Spinal cord (tissue), 10 donors: ENCODE measurements around the gene MLXIP. TPM values are rescaled to one million over a fixed set of nuclear protein-coding genes. Genes with fewer than 3 reads are reported as not detected.
"Not testable (repeated sequence)": the region's sequence is repeated elsewhere in the genome, so short reads cannot be mapped to it uniquely, and the experiment has no call there.

Source experiments
- DNase-seq, 6 donors: peaks; one replicate each; pipeline versions ENCODE4 v3.0.0 to v3.0.0-alpha.2; 2013 to 2015; ENCODE audit warnings: low spot score in 6 of 6, low read depth in 4 of 6
- H3K27ac ChIP-seq: one replicate; pipeline ENCODE4 v1.5.1; 2013; ENCODE audit warnings: low read depth, low read length, control low read depth
- H3K27me3 ChIP-seq: one replicate; pipeline ENCODE4 v1.6.1; 2013; ENCODE audit warnings: low read length; ENCODE audit not compliant: control insufficient read depth, insufficient read depth
- H3K36me3 ChIP-seq: one replicate; pipeline ENCODE4 v1.6.1; 2013; ENCODE audit warnings: low read length; ENCODE audit not compliant: control insufficient read depth, insufficient read depth
- H3K4me1 ChIP-seq: one replicate; pipeline ENCODE4 v1.6.1; 2013; ENCODE audit warnings: low read length; ENCODE audit not compliant: control insufficient read depth, insufficient read depth
- H3K4me3 ChIP-seq: one replicate; pipeline ENCODE4 v1.5.1; 2013; ENCODE audit warnings: low read depth, low read length, control low read depth
- H3K9me3 ChIP-seq: one replicate; pipeline ENCODE4 v1.6.1; 2013; ENCODE audit warnings: low read length; ENCODE audit not compliant: control insufficient read depth, insufficient read depth
- WGBS: methylation state at CpG from one replicate; pipeline ENCODE4 v1.1.5; 2013; ENCODE audit warnings: missing lambda C conversion rate; ENCODE audit not compliant: insufficient coverage; 5-methylcytosine and 5-hydroxymethylcytosine counted together
- polyA plus RNA-seq, 2 donors: library from polyadenylated mRNA; unstranded; fragments of 120-200 nt; gene quantifications; one replicate each; pipeline ENCODE4 v1.2.1, GENCODE V29; 2013; ENCODE audit not compliant: insufficient read length in 2 of 2
- total RNA-seq, 2 donors: library from RNA; depleted of rRNA in 1 of 2; stranded (reverse); fragments of 120-200 nt in 1 of 2; fragments of >200 nt in 1 of 2; gene quantifications; one replicate each; pipeline versions ENCODE4 v1.2.3 to v1.2.4, GENCODE V29; 2013 to 2014
- donor health status: healthy.

The MLXIP gene
- total and polyA plus RNA-seq, 4 donors, result 10.3 to 46.6 (median 24.1) TPM

DNA sequence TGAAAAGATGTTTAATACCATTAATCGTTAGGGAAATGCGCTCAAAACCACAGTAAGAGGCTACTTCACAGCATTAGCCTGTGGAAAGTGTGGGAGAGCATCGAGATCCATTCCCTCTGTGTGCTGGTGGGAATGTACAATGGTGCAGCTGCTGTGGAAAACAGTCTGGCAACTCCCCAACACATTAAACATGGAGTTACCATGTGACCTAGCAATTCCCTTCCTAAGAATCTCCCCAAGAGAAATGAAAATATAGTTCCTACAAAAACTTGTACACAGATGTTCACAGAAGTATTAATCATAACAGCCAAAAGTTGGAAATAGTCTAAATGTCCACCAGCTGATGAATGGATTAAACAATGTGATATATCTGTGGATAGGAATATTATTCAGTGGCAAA, 23.8 kb downstream of the MLXIP start:
- Histone ChIP-seq H3K4me1 (peaks cover 37% of the 10 kb centered on the region), H3K27me3 (no peaks in the 10 kb centered on the region), H3K9me3 (no peaks in the 10 kb centered on the region), H3K4me3 (no peak overlapping the region), H3K36me3 (peaks cover 2% of the 10 kb centered on the region), H3K27ac (no peak overlapping the region)
- peak in 1 of 6 donors; percentile 36 for DNase-seq
- WGBS, result no CpG with 5 or more reads among the region's 3 CpGs

DNA sequence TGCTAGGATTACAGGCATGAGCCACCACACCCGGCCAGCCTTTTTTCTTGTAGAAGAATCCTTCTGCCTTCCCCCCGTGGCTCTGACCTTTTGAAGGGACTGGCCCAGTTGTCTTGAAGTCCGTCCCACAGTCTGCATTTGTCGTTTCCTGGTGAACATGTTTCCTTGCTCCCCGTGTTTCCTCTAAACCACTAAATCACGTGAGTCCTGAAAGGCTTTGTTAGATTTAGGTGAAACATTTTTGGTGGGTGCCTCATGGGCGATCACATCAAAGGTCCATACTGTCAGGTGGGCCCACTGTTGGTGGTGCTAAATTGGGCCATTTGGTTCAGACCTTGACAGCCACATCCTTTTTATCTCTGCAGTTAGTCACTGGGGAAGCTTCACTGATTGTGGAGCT, 26.3 kb downstream of the MLXIP start:
- Histone ChIP-seq H3K36me3 (no peaks in the 10 kb centered on the region), H3K4me1 (peaks cover 17% of the 10 kb centered on the region), H3K27me3 (no peaks in the 10 kb centered on the region), H3K9me3 (no peaks in the 10 kb centered on the region), H3K4me3 (no peak overlapping the region), H3K27ac (no peak overlapping the region)
- WGBS, result 84% methylated on average over 4 of the region's 7 CpGs
- DNase-seq, result no peak

DNA sequence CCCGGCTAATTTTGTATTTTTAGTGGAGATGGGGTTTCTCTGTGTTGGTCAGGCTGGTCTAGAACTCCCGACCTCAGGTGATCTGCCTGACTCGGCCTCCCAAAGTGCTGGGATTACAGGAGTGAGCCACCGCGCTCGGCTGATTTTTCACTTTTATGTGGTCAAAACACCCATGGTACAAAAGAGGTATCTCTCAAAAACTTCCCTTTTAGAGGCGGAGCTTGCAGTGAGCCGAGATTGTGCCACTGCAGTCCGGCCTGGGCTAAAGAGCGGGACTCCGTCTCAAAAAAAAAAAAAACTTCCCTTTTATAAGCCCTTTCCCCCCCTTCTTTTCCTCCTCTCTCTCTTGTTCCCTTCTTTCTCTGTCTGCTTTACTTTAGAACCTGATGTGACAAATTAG, 26.9 kb downstream of the MLXIP start:
- H3K27ac ChIP-seq, H3K4me3 ChIP-seq, H3K36me3 ChIP-seq, DNase-seq, H3K9me3 ChIP-seq, H3K27me3 ChIP-seq: not testable (repeated sequence)
- H3K4me1 ChIP-seq, result peaks cover 15% of the 10 kb centered on the region
- WGBS, result 92% methylated on average over 7 of the region's 11 CpGs

DNA sequence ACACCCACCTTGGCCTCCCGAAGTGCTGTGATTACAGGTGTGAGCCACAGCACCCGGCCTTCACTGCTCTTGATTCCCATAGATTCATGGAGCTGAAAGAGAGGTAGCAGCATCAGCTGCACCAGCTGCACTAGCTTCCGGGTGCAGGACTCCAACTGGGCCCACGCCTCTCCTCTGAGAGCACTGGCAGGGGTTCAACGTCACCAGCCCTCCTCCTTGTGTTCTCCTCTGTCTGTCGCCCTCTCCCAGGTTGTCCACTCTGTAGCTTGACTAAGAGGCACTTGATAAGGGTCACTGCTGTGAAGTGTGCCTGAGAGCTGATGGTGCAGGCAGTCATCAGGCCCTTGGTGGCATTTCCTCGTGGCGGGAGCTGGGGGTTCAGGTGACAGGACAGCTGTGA, 28.3 kb downstream of the MLXIP start:
- 61% methylated on average over 7 of the region's 8 CpGs for WGBS
- no peak for DNase-seq
- H3K27ac ChIP-seq, result no peak overlapping the region

DNA sequence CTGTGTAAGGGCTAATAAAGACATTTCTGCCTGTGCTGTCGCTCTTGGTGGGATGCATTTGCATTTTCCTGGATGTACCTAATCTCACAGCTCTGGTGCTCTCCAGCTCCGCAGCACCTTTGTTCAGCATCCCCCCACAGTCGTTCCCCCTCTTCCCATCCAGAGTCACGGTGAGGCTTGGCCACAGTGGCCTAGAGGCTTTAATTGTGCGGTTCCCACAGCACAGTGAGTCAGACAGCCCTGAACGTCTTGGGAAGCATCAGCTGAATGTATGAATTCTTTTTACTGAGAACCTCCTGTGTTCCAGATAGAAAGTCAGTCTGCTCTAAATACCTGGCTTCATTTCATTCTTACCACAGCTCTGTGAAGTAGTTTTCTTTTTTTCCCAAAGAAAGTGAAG, 28.7 kb downstream of the MLXIP start:
- no peaks in the 10 kb centered on the region for H3K36me3 ChIP-seq
- no peak for DNase-seq
- peaks cover 15% of the 10 kb centered on the region for H3K4me1 ChIP-seq
- no peaks in the 10 kb centered on the region for H3K9me3 ChIP-seq
- no peak overlapping the region for H3K4me3 ChIP-seq
- H3K27me3 ChIP-seq, result no peaks in the 10 kb centered on the region
- 72% methylated on average over 4 of the region's 6 CpGs for WGBS
- H3K27ac ChIP-seq, result no peak overlapping the region

More for the DNA sequence above, 28.3 kb downstream of the MLXIP start:
- no peaks in the 10 kb centered on the region for H3K9me3 ChIP-seq
- no peaks in the 10 kb centered on the region for H3K27me3 ChIP-seq
- H3K4me1 ChIP-seq, result peaks cover 15% of the 10 kb centered on the region
- H3K36me3 ChIP-seq, result no peaks in the 10 kb centered on the region
- no peak overlapping the region for H3K4me3 ChIP-seq

DNA sequence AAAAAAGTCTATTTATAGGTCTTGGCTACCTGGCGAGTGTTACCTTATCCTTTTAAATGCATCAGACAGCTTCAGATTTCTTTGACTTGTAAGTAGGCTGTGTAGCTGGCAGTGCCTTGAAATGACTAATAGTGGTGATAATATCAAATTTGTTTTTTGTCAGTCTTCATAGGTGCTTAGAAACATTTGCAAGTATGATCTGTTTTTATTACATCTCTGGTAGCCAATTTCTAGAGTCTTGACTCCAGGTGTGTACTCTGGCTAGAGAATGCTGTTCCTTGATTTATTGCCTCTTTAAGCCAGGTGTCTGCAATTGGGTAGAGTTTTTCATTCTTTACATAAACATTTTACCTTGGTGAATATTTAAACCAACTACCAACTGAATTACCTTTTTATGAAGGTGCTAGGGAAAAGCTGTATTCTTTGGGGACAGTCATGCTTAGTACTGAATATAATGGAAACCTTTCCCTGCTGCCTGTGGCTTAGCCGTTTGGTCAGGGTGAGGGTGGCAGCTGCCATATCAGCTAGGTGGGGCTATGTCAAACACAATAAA, 32.6 kb downstream of the MLXIP start:
- Histone ChIP-seq H3K27me3 (no peaks in the 10 kb centered on the region), H3K27ac (no peak overlapping the region), H3K36me3 (no peaks in the 10 kb centered on the region), H3K4me3 (no peak overlapping the region), H3K4me1 (peaks cover 11% of the 10 kb centered on the region), H3K9me3 (no peaks in the 10 kb centered on the region)
- 25% methylated on average over 1 of the region's 2 CpGs for WGBS
- DNase-seq, result peak in 1 of 6 donors; percentile 41

DNA sequence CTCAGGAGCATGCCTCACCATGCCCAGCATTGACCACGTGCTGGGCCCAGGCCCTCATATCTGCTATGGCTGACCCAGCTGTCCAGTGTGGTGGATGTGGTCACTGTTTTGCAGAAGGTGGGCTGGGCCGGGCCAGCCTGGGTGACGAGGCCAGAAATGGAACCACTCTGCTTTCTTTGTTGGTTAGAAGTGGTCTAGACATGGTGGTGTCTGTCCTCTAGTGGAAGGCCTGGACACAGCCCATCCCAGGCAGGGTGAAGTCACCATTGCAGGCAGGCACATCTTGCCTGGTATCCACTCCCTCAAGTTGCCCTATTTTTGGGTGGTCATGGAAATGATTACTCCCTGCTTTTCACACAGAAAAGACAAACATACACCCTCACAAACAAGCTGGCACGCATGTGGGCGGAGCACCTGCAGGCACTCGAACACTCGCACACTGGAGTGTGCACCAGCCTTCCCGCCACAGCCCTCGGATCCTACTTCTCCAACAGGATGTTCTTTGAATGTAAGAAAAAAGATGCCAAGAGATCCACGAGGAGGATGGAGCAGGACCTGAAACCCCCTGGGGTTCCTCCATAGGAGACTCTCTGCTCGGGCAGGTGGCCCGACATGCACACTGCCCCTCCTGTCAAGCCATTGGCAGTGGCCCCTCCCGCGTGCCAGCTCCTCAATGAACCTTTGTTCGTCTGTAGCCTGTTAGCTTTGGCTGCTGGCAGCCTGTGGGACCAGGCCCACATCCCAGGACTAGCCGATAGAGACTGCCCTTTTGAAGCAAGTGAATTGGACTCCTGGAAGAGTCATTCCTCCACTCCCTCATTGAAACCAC, 38.4 kb downstream of the MLXIP start:
- peak in 3 of 6 donors; percentile 39 to 76 (median 65) for DNase-seq
- H3K4me3 ChIP-seq, result no peak overlapping the region
- peaks cover 15% of the 10 kb centered on the region for H3K4me1 ChIP-seq
- no peaks in the 10 kb centered on the region for H3K9me3 ChIP-seq
- 43% methylated on average over 10 of the region's 16 CpGs for WGBS
- peak overlapping the region; percentile 25 for H3K27ac ChIP-seq
- peaks cover 5% of the 10 kb centered on the region for H3K36me3 ChIP-seq
- no peaks in the 10 kb centered on the region for H3K27me3 ChIP-seq

DNA sequence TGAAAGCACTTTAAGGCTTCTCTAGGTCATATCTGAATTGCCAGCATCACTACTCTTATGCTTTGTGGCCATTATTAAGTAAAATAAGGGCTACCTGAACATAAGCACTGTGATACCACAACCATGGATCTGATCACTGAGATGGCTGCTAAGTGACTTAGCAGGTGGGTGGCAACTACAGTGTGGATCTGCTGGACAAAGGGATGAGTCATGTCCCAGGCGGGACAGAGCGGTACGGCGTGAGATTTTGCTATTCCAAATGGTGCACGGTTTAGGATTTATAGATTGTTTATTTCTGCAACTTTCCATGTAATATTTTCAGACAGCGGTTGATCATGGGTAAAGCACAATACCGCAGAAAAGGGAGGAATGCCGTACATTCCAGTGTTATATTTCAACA, 39.4 kb downstream of the MLXIP start:
- Histone ChIP-seq H3K36me3 (peaks cover 5% of the 10 kb centered on the region), H3K27me3 (no peaks in the 10 kb centered on the region), H3K4me3 (no peak overlapping the region), H3K9me3 (no peaks in the 10 kb centered on the region), H3K27ac (peak overlapping the region; percentile 15), H3K4me1 (peaks cover 21% of the 10 kb centered on the region)
- no peak for DNase-seq
- WGBS, result 100% methylated on average over 2 of the region's 8 CpGs

DNA sequence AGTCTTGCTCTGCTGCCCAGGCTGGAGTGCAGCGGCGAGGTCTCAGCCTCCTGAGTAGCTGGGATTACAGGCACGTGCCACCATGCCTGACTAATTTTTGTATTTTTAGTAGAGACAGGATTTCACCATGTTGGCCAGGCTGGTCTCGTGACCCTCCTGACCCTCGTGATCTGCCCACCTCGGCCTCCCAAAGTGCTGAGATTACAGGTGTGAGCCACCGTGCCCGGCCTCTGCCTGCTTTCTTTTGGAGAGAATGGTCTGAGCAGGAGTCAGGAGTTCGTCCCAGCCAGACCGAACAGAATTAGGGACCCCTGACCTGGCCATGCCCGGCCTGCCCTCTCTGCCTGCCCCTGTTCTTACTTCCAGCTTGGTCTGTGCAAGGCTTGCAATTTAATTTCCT, 42.8 kb downstream of the MLXIP start:
- not testable (repeated sequence) for H3K27ac ChIP-seq, DNase-seq, H3K36me3 ChIP-seq, H3K27me3 ChIP-seq, H3K9me3 ChIP-seq, H3K4me3 ChIP-seq
- H3K4me1 ChIP-seq, result peaks cover 26% of the 10 kb centered on the region
- 90% methylated on average over 11 of the region's 11 CpGs for WGBS

DNA sequence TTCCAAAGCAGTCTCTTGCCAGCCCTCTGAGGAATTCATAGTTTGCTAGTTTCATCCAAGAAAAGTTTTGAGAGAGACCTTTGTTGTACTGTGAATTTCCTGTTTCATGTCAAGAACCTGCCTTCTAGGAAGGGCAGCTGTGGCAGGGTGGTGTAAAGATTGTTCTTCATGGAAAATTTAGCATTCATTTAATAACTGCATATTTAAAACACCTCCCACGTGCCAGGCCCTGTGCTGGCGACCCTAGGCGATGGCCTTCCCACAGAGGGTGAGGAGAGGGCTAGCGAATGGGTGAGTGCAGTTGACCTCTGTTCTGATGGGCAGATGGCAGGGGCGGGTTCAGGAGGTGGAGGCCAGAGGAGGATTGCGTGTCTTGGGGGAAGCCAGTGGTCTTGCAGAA, 43.2 kb downstream of the MLXIP start:
- no peak for DNase-seq
- Histone ChIP-seq H3K27me3 (no peaks in the 10 kb centered on the region), H3K4me3 (no peak overlapping the region), H3K4me1 (peaks cover 22% of the 10 kb centered on the region), H3K27ac (no peak overlapping the region), H3K9me3 (no peaks in the 10 kb centered on the region), H3K36me3 (peaks cover 4% of the 10 kb centered on the region)
- 94% methylated on average over 5 of the region's 6 CpGs for WGBS
